Panc1 (cell line): ENCODE data around the gene ENGASE. TPM values are rescaled to one million over a fixed set of nuclear protein-coding genes. Genes with fewer than 3 reads are reported as not detected.

Experiments
- ATAC-seq: fragments of 200-7000 bp; cut with Tn5 transposase; 2 replicates; pipeline ENCODE4 v1.9.1; 2020; ENCODE audit warnings: mild to moderate bottlenecking, moderate library complexity
- BruUV-seq: library from RNA; stranded (reverse); fragments of 400-500 nt; replicated peaks from 2 replicates; lab custom pipeline; 2021; lab: Mats Ljungman, UMichigan
- CTCF ChIA-PET: fragments of 300-600 bp; sonication (Branson Sonifier 250); formaldehyde crosslinking; loops from one replicate; lab custom pipeline; 2022; ENCODE audit warnings: antibody characterized with exemption; lab: Charles Lee
- POLR2A ChIA-PET: fragments of 300-600 bp; sonication (Branson Sonifier 250); formaldehyde crosslinking; loops from one replicate; lab custom pipeline; 2022; ENCODE audit warnings: antibody characterized with exemption; lab: Charles Lee
- DNase-seq: peaks from one replicate; pipeline ENCODE4 v3.0.0-alpha.2; 2010; ENCODE audit warnings: low read depth, low spot score
- H3K27ac ChIP-seq: 2 replicates; pipeline ENCODE4 v1.5.1; 2011; ENCODE audit warnings: mild to moderate bottlenecking, low read length, inconsistent platforms
- H3K27me3 ChIP-seq: fragments of 200-500 bp; sonication (Bioruptor generic); 2 replicates; pipeline ENCODE4 v1.6.0; 2014; ENCODE audit warnings: low read length, inconsistent platforms; ENCODE audit not compliant: control insufficient read depth, insufficient read depth
- H3K36me3 ChIP-seq: fragments of 200-500 bp; sonication (Bioruptor generic); 2 replicates; pipeline ENCODE4 v1.5.1; 2014; ENCODE audit warnings: inconsistent platforms, mild to moderate bottlenecking, low read length, moderate library complexity; ENCODE audit not compliant: control insufficient read depth, insufficient read depth
- H3K4me1 ChIP-seq: 2 replicates; pipeline ENCODE4 v1.5.1; 2011; ENCODE audit warnings: inconsistent platforms, mild to moderate bottlenecking, low read length, moderate library complexity; ENCODE audit not compliant: control insufficient read depth, insufficient read depth
- H3K4me3 ChIP-seq, 2 experiments: 2 replicates each; pipeline ENCODE4 v1.5.1; 2011 to 2012; ENCODE audit warnings: low read depth in 2 of 2, low read length in 2 of 2, mild to moderate bottlenecking in 2 of 2, inconsistent platforms in 1 of 2, moderate library complexity in 1 of 2
- H3K9me3 ChIP-seq: fragments of 200-500 bp; sonication (Bioruptor generic); 2 replicates; pipeline ENCODE4 v1.5.1; 2014; ENCODE audit warnings: low read depth, mild to moderate bottlenecking, inconsistent platforms, low read length, moderate library complexity; ENCODE audit not compliant: control insufficient read depth, insufficient read depth
- POLR2AphosphoS5 ChIP-seq: IDR thresholded peaks from 2 replicates; pipeline ENCODE4 v1.6.1; 2012; ENCODE audit warnings: mild to moderate bottlenecking, low read depth, low read length, moderate library complexity
- SIN3A ChIP-seq: IDR thresholded peaks from 2 replicates; pipeline ENCODE4 v1.6.1; 2012; ENCODE audit warnings: low read depth, mild to moderate bottlenecking, low read length, moderate library complexity, borderline replicate concordance; ENCODE audit not compliant: insufficient read depth
- TCF7L2 ChIP-seq: IDR thresholded peaks from 2 replicates; pipeline ENCODE4 v1.6.1; 2011; ENCODE audit warnings: mild to moderate bottlenecking, low read depth, low read length, inconsistent platforms
- in situ Hi-C: cut with HindIII; loops from 2 replicates; pipeline ENCODE4 v1.10.0; 2016; ENCODE audit warnings: low sequenced_read_pairs, low pct_unique_long_range_greater_than_20kb
- intact Hi-C: fragments of 100-400 bp; cut with micrococcal nuclease; formaldehyde crosslinking; loops from one replicate; pipeline ENCODE4 v1.10.0; 2022; ENCODE audit not compliant: unreplicated experiment
- total RNA-seq: library from RNA; stranded (reverse); gene quantifications from one replicate; pipeline ENCODE4 v1.2.1, GENCODE V29; 2021; ENCODE audit not compliant: unreplicated experiment
- TF ChIP-seq, protein P1 (sequence below): fragments of 450-650 bp; IDR thresholded peaks from 2 replicates; pipeline ENCODE4 v1.5.1; 2017; ENCODE audit warnings: mild to moderate bottlenecking
- TF ChIP-seq, protein P2 (sequence below), 2 experiments: IDR thresholded peaks; 2 replicates each; pipeline ENCODE4 v1.6.1; 2011 to 2012; ENCODE audit warnings: low read depth in 2 of 2, control low read depth in 1 of 2, low read length in 1 of 2, mild to moderate bottlenecking in 1 of 2, moderate library complexity in 1 of 2; ENCODE audit not compliant: insufficient read depth in 1 of 2

The ENGASE gene
- total RNA-seq, 1 experiment from 2014 or later: 32.3 TPM

DNA sequence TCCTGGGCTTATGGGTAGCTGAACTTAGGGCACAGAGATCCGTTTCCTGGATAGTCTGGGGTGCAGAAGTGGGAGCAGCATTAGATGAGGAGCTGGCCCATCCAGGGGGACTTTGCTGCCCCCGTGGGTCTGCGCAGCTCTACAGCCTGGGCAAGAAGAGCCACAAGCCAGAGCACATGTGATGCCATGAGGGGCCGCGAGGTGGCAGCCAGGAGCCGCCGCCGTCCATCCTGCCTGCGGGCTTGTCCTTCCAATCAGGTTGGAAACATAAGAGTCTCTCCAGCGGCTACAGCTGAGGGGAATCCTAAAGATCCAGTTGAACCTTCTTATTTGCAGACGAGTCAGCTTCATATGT is 28.8 kb upstream of the ENGASE start:
- Histone ChIP-seq H3K4me3 (no peak overlapping the region), H3K27ac (no peak overlapping the region), H3K36me3 (no peaks in the 10 kb centered on the region), H3K4me1 (no peaks in the 10 kb centered on the region), H3K27me3 (no peaks in the 10 kb centered on the region; the same call in 1 of the 2 replicates), H3K9me3 (no peaks in the 10 kb centered on the region)
- peak; percentile 89 for ATAC-seq
- no TSS peak for BruUV-seq
- CTCF ChIA-PET: interaction anchor here (0.5 to 2.0 kb wide), 14 partner anchors 10 to 881 kb away, joined by 3 to 11 read pairs (median 4); no protein-coding TSS in a partner anchor
- DNase-seq: no peak
- POLR2A ChIA-PET: interaction anchor here (0.6 kb wide), 1 partner anchor 8 kb away, joined by 7 read pairs; no protein-coding TSS in a partner anchor
- in situ Hi-C loops: no loop called here
- TF ChIP-seq SIN3A (no peak), POLR2AphosphoS5 (no peak), TCF7L2 (no peak)
- TF ChIP-seq, protein P1, sequence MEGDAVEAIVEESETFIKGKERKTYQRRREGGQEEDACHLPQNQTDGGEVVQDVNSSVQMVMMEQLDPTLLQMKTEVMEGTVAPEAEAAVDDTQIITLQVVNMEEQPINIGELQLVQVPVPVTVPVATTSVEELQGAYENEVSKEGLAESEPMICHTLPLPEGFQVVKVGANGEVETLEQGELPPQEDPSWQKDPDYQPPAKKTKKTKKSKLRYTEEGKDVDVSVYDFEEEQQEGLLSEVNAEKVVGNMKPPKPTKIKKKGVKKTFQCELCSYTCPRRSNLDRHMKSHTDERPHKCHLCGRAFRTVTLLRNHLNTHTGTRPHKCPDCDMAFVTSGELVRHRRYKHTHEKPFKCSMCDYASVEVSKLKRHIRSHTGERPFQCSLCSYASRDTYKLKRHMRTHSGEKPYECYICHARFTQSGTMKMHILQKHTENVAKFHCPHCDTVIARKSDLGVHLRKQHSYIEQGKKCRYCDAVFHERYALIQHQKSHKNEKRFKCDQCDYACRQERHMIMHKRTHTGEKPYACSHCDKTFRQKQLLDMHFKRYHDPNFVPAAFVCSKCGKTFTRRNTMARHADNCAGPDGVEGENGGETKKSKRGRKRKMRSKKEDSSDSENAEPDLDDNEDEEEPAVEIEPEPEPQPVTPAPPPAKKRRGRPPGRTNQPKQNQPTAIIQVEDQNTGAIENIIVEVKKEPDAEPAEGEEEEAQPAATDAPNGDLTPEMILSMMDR: peak; percentile 99
- TF ChIP-seq, protein P2, sequence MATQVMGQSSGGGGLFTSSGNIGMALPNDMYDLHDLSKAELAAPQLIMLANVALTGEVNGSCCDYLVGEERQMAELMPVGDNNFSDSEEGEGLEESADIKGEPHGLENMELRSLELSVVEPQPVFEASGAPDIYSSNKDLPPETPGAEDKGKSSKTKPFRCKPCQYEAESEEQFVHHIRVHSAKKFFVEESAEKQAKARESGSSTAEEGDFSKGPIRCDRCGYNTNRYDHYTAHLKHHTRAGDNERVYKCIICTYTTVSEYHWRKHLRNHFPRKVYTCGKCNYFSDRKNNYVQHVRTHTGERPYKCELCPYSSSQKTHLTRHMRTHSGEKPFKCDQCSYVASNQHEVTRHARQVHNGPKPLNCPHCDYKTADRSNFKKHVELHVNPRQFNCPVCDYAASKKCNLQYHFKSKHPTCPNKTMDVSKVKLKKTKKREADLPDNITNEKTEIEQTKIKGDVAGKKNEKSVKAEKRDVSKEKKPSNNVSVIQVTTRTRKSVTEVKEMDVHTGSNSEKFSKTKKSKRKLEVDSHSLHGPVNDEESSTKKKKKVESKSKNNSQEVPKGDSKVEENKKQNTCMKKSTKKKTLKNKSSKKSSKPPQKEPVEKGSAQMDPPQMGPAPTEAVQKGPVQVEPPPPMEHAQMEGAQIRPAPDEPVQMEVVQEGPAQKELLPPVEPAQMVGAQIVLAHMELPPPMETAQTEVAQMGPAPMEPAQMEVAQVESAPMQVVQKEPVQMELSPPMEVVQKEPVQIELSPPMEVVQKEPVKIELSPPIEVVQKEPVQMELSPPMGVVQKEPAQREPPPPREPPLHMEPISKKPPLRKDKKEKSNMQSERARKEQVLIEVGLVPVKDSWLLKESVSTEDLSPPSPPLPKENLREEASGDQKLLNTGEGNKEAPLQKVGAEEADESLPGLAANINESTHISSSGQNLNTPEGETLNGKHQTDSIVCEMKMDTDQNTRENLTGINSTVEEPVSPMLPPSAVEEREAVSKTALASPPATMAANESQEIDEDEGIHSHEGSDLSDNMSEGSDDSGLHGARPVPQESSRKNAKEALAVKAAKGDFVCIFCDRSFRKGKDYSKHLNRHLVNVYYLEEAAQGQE (IDR thresholded peaks at IDR 0.05; ENCODE audit: insufficient read depth in 1 of 2, low read depth in 2 of 2, low read length in 1 of 2): no peak
- intact Hi-C loops: no loop called here

DNA sequence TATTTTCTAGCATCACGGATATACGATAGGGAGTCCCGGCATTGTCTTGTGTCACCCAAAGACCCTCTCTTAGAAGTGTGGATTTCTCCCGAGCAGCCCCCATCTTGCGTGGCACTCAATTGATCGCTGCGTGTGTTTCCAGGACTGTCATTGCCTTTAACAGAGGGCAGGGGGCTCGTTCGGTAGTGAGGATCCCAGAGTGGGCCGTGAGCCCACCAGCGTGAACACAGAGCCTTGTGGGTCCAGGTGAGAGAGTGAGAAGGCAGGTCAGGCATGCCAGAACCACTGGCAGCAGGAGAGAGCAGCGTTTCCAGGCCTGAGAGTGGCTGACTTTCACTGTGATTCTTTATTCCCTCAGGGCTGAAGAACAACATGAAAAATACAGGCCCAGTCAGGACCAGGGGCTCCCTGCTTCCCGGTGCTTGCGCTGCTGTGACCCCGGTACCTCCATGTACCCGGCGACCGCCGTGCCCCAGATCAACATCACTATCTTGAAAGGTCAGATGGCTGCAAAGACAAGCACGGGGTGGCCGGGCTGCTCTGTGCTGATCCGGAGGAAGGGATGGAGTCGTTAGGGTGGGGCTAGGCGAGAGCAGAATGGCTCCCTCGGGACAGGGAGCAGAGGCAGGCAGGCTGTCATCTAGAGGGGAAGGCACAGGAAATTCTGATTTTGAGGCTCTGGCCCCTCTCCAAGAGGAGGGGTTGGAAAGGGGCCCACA is 28.3 kb upstream of the ENGASE start:
- intact Hi-C loops (no loop called here), in situ Hi-C loops (no loop called here)
- ChIA-PET POLR2A (no interaction called here), CTCF (interaction anchor here (0.7 to 2.0 kb wide), 9 partner anchors 10 to 346 kb away, joined by 3 to 11 read pairs (median 4); no protein-coding TSS in a partner anchor)
- no peaks in the 10 kb centered on the region for H3K36me3 ChIP-seq
- H3K4me3 ChIP-seq: no peak overlapping the region
- no TSS peak for BruUV-seq
- ATAC-seq: no peak
- H3K9me3 ChIP-seq: no peaks in the 10 kb centered on the region
- H3K4me1 ChIP-seq: no peaks in the 10 kb centered on the region
- TF ChIP-seq, protein P1: no peak; the same call in 1 of the 2 replicates
- TF ChIP-seq, protein P2 (IDR thresholded peaks at IDR 0.05; ENCODE audit: insufficient read depth in 1 of 2, low read depth in 2 of 2, low read length in 1 of 2): no peak
- TF ChIP-seq POLR2AphosphoS5 (no peak), TCF7L2 (no peak), SIN3A (no peak)
- H3K27ac ChIP-seq: no peak overlapping the region
- H3K27me3 ChIP-seq: no peaks in the 10 kb centered on the region; the same call in 1 of the 2 replicates
- DNase-seq: no peak
